22Rv1 (cell line): ENCODE results near the gene CCHCR1.

Experiments used
- ZFX ChIP-seq: fragments of 450-650 bp; IDR thresholded peaks from 2 replicates; pipeline ENCODE4 v1.6.1; 2017; ENCODE audit warnings: antibody characterized with exemption, borderline replicate concordance
- TF ChIP-seq, protein P1 (sequence below): fragments of 450-650 bp; IDR thresholded peaks from 2 replicates; pipeline ENCODE4 v1.5.1; 2017; ENCODE audit warnings: mild to moderate bottlenecking

DNA sequence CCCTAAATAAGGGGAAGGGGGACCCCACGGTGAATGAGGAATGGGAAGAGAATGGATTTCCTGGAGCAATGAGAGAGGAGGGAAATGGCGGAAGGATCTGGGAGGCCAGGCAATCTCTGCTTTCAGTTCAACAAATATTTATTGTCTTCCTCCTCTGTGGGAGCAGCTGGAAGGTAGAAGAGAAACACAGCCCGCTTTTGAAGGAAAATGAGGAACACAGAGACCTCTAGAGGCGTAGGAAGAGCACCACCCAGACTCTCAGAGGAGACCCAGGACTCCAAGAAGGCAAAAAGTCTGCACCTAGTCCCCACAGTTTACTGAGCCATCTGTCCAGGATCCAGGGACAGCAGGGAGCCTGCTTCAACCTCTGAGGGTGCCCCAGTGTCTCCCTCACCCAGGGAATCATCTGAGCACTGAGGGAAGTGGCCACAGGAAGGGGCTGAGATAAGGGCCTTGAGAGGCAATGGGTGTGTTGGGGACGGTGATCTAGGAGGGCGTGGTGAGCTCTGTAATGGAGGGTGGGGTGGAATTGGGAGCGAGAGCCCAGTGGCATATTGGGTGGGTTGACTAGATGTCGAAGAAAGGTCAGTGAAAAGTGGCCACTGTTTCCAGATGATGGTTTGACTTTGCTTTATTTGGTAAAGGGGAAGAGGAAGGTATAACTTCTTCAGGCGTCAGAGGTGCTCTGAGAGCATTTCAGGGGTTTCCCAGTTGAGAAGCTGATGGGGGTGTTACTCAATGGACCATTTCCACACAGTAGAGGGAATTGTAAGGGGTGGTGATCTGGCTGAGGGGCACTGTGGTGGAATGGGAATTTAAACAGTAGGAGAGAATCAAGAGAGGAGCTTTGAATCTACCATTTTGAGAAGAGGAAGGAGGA, 42.4 kb downstream of the CCHCR1 start:
- TF ChIP-seq, protein P1, sequence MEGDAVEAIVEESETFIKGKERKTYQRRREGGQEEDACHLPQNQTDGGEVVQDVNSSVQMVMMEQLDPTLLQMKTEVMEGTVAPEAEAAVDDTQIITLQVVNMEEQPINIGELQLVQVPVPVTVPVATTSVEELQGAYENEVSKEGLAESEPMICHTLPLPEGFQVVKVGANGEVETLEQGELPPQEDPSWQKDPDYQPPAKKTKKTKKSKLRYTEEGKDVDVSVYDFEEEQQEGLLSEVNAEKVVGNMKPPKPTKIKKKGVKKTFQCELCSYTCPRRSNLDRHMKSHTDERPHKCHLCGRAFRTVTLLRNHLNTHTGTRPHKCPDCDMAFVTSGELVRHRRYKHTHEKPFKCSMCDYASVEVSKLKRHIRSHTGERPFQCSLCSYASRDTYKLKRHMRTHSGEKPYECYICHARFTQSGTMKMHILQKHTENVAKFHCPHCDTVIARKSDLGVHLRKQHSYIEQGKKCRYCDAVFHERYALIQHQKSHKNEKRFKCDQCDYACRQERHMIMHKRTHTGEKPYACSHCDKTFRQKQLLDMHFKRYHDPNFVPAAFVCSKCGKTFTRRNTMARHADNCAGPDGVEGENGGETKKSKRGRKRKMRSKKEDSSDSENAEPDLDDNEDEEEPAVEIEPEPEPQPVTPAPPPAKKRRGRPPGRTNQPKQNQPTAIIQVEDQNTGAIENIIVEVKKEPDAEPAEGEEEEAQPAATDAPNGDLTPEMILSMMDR, result no peak
- TF ChIP-seq ZFX, result no peak
